H9 (cell line): ENCODE results near the gene EGR4. TPM values are rescaled to one million over a fixed set of nuclear protein-coding genes. Genes with fewer than 3 reads are reported as not detected.

Source experiments
- DNase-seq: peaks from one replicate; pipeline ENCODE4 v3.0.0-alpha.2; 2017
- H2AFZ ChIP-seq: one replicate; pipeline ENCODE4 v1.6.1; 2013; ENCODE audit warnings: mild to moderate bottlenecking, low read length, control low read depth, moderate library complexity
- H2AK5ac ChIP-seq: 2 replicates; pipeline ENCODE4 v1.6.1; 2013; ENCODE audit warnings: low read length, control low read depth, mixed read lengths; ENCODE audit not compliant: insufficient read length
- H2BK120ac ChIP-seq: one replicate; pipeline ENCODE4 v1.6.1; 2013; ENCODE audit warnings: low read depth, mild to moderate bottlenecking, low read length, control low read depth, inconsistent platforms; ENCODE audit not compliant: poor library complexity, severe bottlenecking
- H2BK12ac ChIP-seq: 2 replicates; pipeline ENCODE4 v1.6.1; 2013; ENCODE audit warnings: low read length, control low read depth, mixed read lengths, low read depth; ENCODE audit not compliant: insufficient read length
- H2BK15ac ChIP-seq: 2 replicates; pipeline ENCODE4 v1.6.1; 2013; ENCODE audit warnings: low read depth, low read length, control low read depth
- H2BK20ac ChIP-seq: one replicate; pipeline ENCODE4 v1.6.1; 2013; ENCODE audit warnings: low read depth, mild to moderate bottlenecking, low read length, control low read depth, inconsistent platforms; ENCODE audit not compliant: poor library complexity, severe bottlenecking
- H2BK5ac ChIP-seq: 2 replicates; pipeline ENCODE4 v1.6.1; 2013; ENCODE audit warnings: low read length, control low read depth, mixed read lengths; ENCODE audit not compliant: insufficient read length
- H3K14ac ChIP-seq: 2 replicates; pipeline ENCODE4 v1.6.1; 2013; ENCODE audit warnings: low read length, control low read depth; ENCODE audit not compliant: insufficient read depth
- H3K18ac ChIP-seq: 2 replicates; pipeline ENCODE4 v1.6.1; 2013; ENCODE audit warnings: low read depth, mild to moderate bottlenecking, mixed read lengths, low read length, control low read depth; ENCODE audit not compliant: insufficient read length
- H3K23ac ChIP-seq: 2 replicates; pipeline ENCODE4 v1.6.1; 2013; ENCODE audit warnings: low read length, control low read depth, mixed read lengths, low read depth; ENCODE audit not compliant: insufficient read length
- H3K23me2 ChIP-seq: 2 replicates; pipeline ENCODE4 v1.6.1; 2013; ENCODE audit warnings: low read depth, mild to moderate bottlenecking, mixed read lengths, low read length, control low read depth; ENCODE audit not compliant: insufficient read length, poor library complexity, severe bottlenecking
- H3K27ac ChIP-seq: 2 replicates; pipeline ENCODE4 v1.5.1; 2013; ENCODE audit warnings: low read length, control low read depth, mixed read lengths, low read depth; ENCODE audit not compliant: insufficient read length
- H3K27me3 ChIP-seq: 2 replicates; pipeline ENCODE4 v1.6.1; 2013; ENCODE audit warnings: low read length, control low read depth, inconsistent platforms; ENCODE audit not compliant: insufficient read depth
- H3K4ac ChIP-seq: 2 replicates; pipeline ENCODE4 v1.6.1; 2013; ENCODE audit warnings: low read depth, mild to moderate bottlenecking, control low read depth, inconsistent platforms, low read length, moderate library complexity
- H3K4me1 ChIP-seq: 2 replicates; pipeline ENCODE4 v1.6.1; 2013; ENCODE audit warnings: low read length, control low read depth, inconsistent platforms; ENCODE audit not compliant: insufficient read depth
- H3K4me2 ChIP-seq: 2 replicates; pipeline ENCODE4 v1.6.1; 2013; ENCODE audit warnings: low read length, control low read depth, mixed read lengths; ENCODE audit not compliant: insufficient read length, insufficient read depth
- H3K56ac ChIP-seq: 2 replicates; pipeline ENCODE4 v1.6.1; 2013; ENCODE audit warnings: low read depth, mild to moderate bottlenecking, mixed read lengths, low read length, control low read depth; ENCODE audit not compliant: insufficient read length
- H3K79me1 ChIP-seq: 2 replicates; pipeline ENCODE4 v1.6.1; 2013; ENCODE audit warnings: low read depth, mild to moderate bottlenecking, moderate library complexity, low read length, control low read depth, inconsistent platforms; ENCODE audit not compliant: insufficient read depth, poor library complexity, severe bottlenecking
- H3K79me2 ChIP-seq: 2 replicates; pipeline ENCODE4 v1.6.1; 2013; ENCODE audit warnings: low read length, control low read depth, inconsistent platforms; ENCODE audit not compliant: insufficient read depth
- H3K9ac ChIP-seq: 2 replicates; pipeline ENCODE4 v1.6.1; 2013; ENCODE audit warnings: low read length, control low read depth, mixed read lengths; ENCODE audit not compliant: insufficient read length; ENCODE audit errors: extremely low read depth
- H3K9me3 ChIP-seq: one replicate; pipeline ENCODE4 v1.6.1; 2013; ENCODE audit warnings: low read depth, low read length, inconsistent platforms; ENCODE audit not compliant: control insufficient read depth
- H3T11ph ChIP-seq: one replicate; pipeline ENCODE4 v1.6.1; 2013; ENCODE audit warnings: mild to moderate bottlenecking, low read length, control low read depth, inconsistent platforms
- H4K20me1 ChIP-seq: one replicate; pipeline ENCODE4 v1.6.1; 2013; ENCODE audit not compliant: control insufficient read depth, insufficient read length, insufficient read depth
- H4K5ac ChIP-seq: 2 replicates; pipeline ENCODE4 v1.6.1; 2013; ENCODE audit warnings: low read depth, mild to moderate bottlenecking, mixed read lengths, low read length, control low read depth; ENCODE audit not compliant: insufficient read length
- H4K8ac ChIP-seq: replicated peaks from 2 replicates; pipeline ENCODE4 v1.6.1; 2013; ENCODE audit warnings: low read length, control low read depth, mixed read lengths, low read depth; ENCODE audit not compliant: insufficient read length
- H4K91ac ChIP-seq: 2 replicates; pipeline ENCODE4 v1.6.1; 2013; ENCODE audit warnings: low read depth, mild to moderate bottlenecking, moderate library complexity, mixed read lengths, low read length, control low read depth; ENCODE audit not compliant: insufficient read length
- H3K27ac Mint-ChIP-seq, 3 experiments: 2 replicates in 2 of 3; 3 replicates in 1 of 3; pipeline ENCODE4 v1.8.0; 2020 to 2021; ENCODE audit warnings: mixed read lengths in 3 of 3, mild to moderate bottlenecking in 1 of 3, moderate library complexity in 1 of 3
- H3K27me3 Mint-ChIP-seq: 2 replicates; pipeline ENCODE4 v1.8.0; 2021; ENCODE audit warnings: low read depth, mild to moderate bottlenecking, moderate library complexity, mixed read lengths
- H3K36me3 Mint-ChIP-seq, 3 experiments: 2 replicates in 2 of 3; 3 replicates in 1 of 3; pipeline ENCODE4 v1.8.0; 2020 to 2021; ENCODE audit warnings: low read depth in 3 of 3, mixed read lengths in 3 of 3; ENCODE audit not compliant: insufficient read depth in 1 of 3
- H3K4me1 Mint-ChIP-seq, 2 experiments: 2 replicates each; pipeline ENCODE4 v1.8.0; 2020; ENCODE audit warnings: mixed read lengths in 2 of 2
- H3K4me3 Mint-ChIP-seq, 2 experiments: 2 replicates in 1 of 2; 3 replicates in 1 of 2; pipeline ENCODE4 v1.8.0; 2020 to 2021; ENCODE audit warnings: mild to moderate bottlenecking in 2 of 2, mixed read lengths in 2 of 2, moderate library complexity in 1 of 2
- H3K9me3 Mint-ChIP-seq, 2 experiments: 2 replicates in 1 of 2; 3 replicates in 1 of 2; pipeline ENCODE4 v1.8.0; 2020; ENCODE audit warnings: mild to moderate bottlenecking in 2 of 2, mixed read lengths in 2 of 2, moderate library complexity in 1 of 2
- WGBS: extraction: QIAGEN DNeasy Blood & Tissue Kit; methylation state at CpG from one replicate; pipeline ENCODE4 v1.1.7; 2013; ENCODE audit warnings: missing lambda C conversion rate, low lambda C conversion rate, mixed read lengths; ENCODE audit not compliant: insufficient read length; ENCODE audit errors: extremely low coverage; 5-methylcytosine and 5-hydroxymethylcytosine counted together
- total RNA-seq: library from RNA; stranded (reverse); gene quantifications from 2 replicates; pipeline ENCODE4 v1.2.1, GENCODE V29; 2021
- TF ChIP-seq, protein P1 (sequence below): fragments of 200-600 bp; sonication (generic); conservative IDR thresholded peaks from 3 replicates; pipeline ENCODE4 v1.8.0; 2021; ENCODE audit warnings: antibody characterized with exemption, mild to moderate bottlenecking

Gene EGR4
- total RNA-seq, 1 experiment from 2014 or later = 0.85 TPM

DNA sequence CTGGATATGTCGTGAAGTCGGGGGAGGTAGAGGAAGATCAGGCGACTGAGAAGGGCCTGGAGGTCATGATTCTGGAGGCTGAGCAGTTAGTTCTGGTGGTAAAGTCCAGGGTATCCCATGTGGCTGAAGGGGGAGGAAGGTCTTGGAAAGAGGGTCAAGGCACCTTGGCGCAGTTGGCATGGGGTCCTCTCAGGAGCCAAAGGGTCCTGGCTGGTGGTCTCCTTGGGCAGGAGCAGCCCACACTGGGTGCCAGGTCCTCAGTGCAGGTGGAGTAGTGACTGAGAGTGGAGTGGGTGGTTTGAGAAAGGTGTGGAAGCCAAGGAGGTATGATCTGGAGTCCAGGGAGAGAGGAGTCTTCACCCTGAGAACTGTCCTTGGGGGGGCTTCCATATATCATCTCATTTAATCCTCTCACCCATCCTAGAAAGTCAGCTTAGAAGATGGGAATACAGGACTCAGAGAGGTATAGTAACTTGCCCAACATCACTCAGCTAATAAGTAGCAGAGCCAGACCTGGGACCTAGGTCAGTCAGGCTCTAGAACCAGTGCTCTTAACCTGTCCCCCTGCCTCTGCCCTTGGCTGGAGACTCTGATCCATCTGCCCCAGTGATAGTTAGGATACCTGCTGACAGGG, 33.5 kb downstream of the EGR4 start:
- Histone ChIP-seq H3K23ac (no peak overlapping the region), H3K4ac (no peak overlapping the region), H2BK15ac (no peak overlapping the region), H4K20me1 (no peaks in the 10 kb centered on the region), H3K18ac (no peak overlapping the region), H3K9ac (no peak overlapping the region), H3K4me1 (no peaks in the 10 kb centered on the region), H3K27me3 (no peaks in the 10 kb centered on the region), H3K79me2 (no peaks in the 10 kb centered on the region), H3K14ac (no peak overlapping the region), H3K4me2 (no peak overlapping the region), H2AFZ (no peak overlapping the region), H4K91ac (no peak overlapping the region), H2AK5ac (no peak overlapping the region), H2BK120ac (no peak overlapping the region), H4K8ac (no peak overlapping the region), H2BK5ac (no peak overlapping the region), H3K79me1 (no peaks in the 10 kb centered on the region), H3T11ph (no peak overlapping the region), H2BK12ac (no peak overlapping the region), H3K56ac (no peak overlapping the region), H3K27ac (no peak overlapping the region), H3K9me3 (no peaks in the 10 kb centered on the region), H4K5ac (no peak overlapping the region), H2BK20ac (no peak overlapping the region), H3K23me2 (no peaks in the 10 kb centered on the region)
- Mint-ChIP-seq H3K4me3 (peak overlapping the region in 1 of 2 experiments; percentile 8; a peak in 1 of 5 replicates), H3K27me3 (no peaks in the 10 kb centered on the region; the same call in 1 of the 2 replicates), H3K9me3 (no peaks in the 10 kb centered on the region; a peak in 1 of 5 replicates), H3K27ac (no peak overlapping the region), H3K4me1 (peaks cover 17 to 18% of the 10 kb centered on the region in 2 experiments), H3K36me3 (peaks cover 13 to 42% (median 26%) of the 10 kb centered on the region in 3 experiments; a peak in 6 of 7 replicates)
- no peak for DNase-seq
- WGBS = no CpG with 5 or more reads among the region's 4 CpGs
- TF ChIP-seq, protein P1, sequence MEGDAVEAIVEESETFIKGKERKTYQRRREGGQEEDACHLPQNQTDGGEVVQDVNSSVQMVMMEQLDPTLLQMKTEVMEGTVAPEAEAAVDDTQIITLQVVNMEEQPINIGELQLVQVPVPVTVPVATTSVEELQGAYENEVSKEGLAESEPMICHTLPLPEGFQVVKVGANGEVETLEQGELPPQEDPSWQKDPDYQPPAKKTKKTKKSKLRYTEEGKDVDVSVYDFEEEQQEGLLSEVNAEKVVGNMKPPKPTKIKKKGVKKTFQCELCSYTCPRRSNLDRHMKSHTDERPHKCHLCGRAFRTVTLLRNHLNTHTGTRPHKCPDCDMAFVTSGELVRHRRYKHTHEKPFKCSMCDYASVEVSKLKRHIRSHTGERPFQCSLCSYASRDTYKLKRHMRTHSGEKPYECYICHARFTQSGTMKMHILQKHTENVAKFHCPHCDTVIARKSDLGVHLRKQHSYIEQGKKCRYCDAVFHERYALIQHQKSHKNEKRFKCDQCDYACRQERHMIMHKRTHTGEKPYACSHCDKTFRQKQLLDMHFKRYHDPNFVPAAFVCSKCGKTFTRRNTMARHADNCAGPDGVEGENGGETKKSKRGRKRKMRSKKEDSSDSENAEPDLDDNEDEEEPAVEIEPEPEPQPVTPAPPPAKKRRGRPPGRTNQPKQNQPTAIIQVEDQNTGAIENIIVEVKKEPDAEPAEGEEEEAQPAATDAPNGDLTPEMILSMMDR = no peak
